HUES48 (cell line): ENCODE results near the gene ACSBG1.
A peak's percentile ranks its signal among the peaks of the same experiment; 100 is the strongest.
"Not testable (repeated sequence)": the region's sequence is repeated elsewhere in the genome, so short reads cannot be mapped to it uniquely, and the experiment has no call there.

ENCODE experiments used
- H3K27ac ChIP-seq: one replicate; pipeline ENCODE4 v1.7.0; 2013; ENCODE audit warnings: low read depth, low read length, inconsistent platforms
- H3K27me3 ChIP-seq: 2 replicates; pipeline ENCODE4 v1.6.1; 2013; ENCODE audit warnings: mild to moderate bottlenecking, low read length; ENCODE audit not compliant: control insufficient read depth, insufficient read depth
- H3K36me3 ChIP-seq: 2 replicates; pipeline ENCODE4 v1.6.1; 2013; ENCODE audit warnings: low read length; ENCODE audit not compliant: control insufficient read depth, insufficient read depth
- H3K4me1 ChIP-seq: 2 replicates; pipeline ENCODE4 v1.6.1; 2013; ENCODE audit warnings: mild to moderate bottlenecking, low read length; ENCODE audit not compliant: control insufficient read depth, insufficient read depth
- H3K4me3 ChIP-seq: 2 replicates; pipeline ENCODE4 v1.5.1; 2013; ENCODE audit warnings: mild to moderate bottlenecking, low read depth, low read length
- H3K9ac ChIP-seq: 2 replicates; pipeline ENCODE4 v1.6.1; 2013; ENCODE audit warnings: mild to moderate bottlenecking, low read depth, low read length, moderate library complexity
- H3K9me3 ChIP-seq: 2 replicates; pipeline ENCODE4 v1.6.1; 2013; ENCODE audit warnings: low read length; ENCODE audit not compliant: control insufficient read depth, insufficient read depth

ACSBG1 gene

GRCh38 chr15:78249131-78249530 lies 14.8 kb upstream of the ACSBG1 start:
- no peaks in the 10 kb centered on the region for H3K4me1 ChIP-seq
- H3K27me3 ChIP-seq = no peaks in the 10 kb centered on the region
- no peak overlapping the region for H3K4me3 ChIP-seq
- H3K27ac ChIP-seq = no peak overlapping the region
- H3K36me3 ChIP-seq = no peaks in the 10 kb centered on the region
- H3K9me3 ChIP-seq = no peaks in the 10 kb centered on the region
- no peak overlapping the region for H3K9ac ChIP-seq

- H3K27ac ChIP-seq = no peak overlapping the region
- no peak overlapping the region for H3K9ac ChIP-seq
- H3K27me3 ChIP-seq = no peaks in the 10 kb centered on the region
- H3K9me3 ChIP-seq = no peaks in the 10 kb centered on the region
- H3K4me1 ChIP-seq = peaks cover 10% of the 10 kb centered on the region
- H3K36me3 ChIP-seq = no peaks in the 10 kb centered on the region
- H3K4me3 ChIP-seq = no peak overlapping the region
Measured at GRCh38 chr15:78247911-78248310, 13.5 kb upstream of the ACSBG1 start.

GRCh38 chr15:78245976-78246620 lies 11.7 kb upstream of the ACSBG1 start:
- not testable (repeated sequence) for H3K4me1 ChIP-seq, H3K9ac ChIP-seq, H3K36me3 ChIP-seq, H3K27ac ChIP-seq, H3K27me3 ChIP-seq, H3K9me3 ChIP-seq, H3K4me3 ChIP-seq

GRCh38 chr15:78245392-78245791 lies 11.0 kb upstream of the ACSBG1 start:
- H3K36me3 ChIP-seq, H3K4me3 ChIP-seq, H3K4me1 ChIP-seq, H3K27me3 ChIP-seq, H3K9ac ChIP-seq, H3K9me3 ChIP-seq, H3K27ac ChIP-seq: not testable (repeated sequence)

GRCh38 chr15:78244893-78245292 lies 10.5 kb upstream of the ACSBG1 start:
- Histone ChIP-seq H3K4me1 (peaks cover 10% of the 10 kb centered on the region), H3K4me3 (no peak overlapping the region), H3K9ac (no peak overlapping the region), H3K27ac (no peak overlapping the region), H3K36me3 (no peaks in the 10 kb centered on the region), H3K27me3 (no peaks in the 10 kb centered on the region), H3K9me3 (no peaks in the 10 kb centered on the region)

- Histone ChIP-seq H3K27ac (no peak overlapping the region), H3K9ac (no peak overlapping the region), H3K4me3 (no peak overlapping the region), H3K27me3 (no peaks in the 10 kb centered on the region), H3K9me3 (no peaks in the 10 kb centered on the region), H3K36me3 (no peaks in the 10 kb centered on the region), H3K4me1 (peaks cover 10% of the 10 kb centered on the region)
Measured at GRCh38 chr15:78244101-78244500, 9.7 kb upstream of the ACSBG1 start.

GRCh38 chr15:78243491-78243941 lies 9.2 kb upstream of the ACSBG1 start:
- H3K27ac ChIP-seq = no peak overlapping the region
- H3K4me3 ChIP-seq = no peak overlapping the region
- no peaks in the 10 kb centered on the region for H3K9me3 ChIP-seq
- no peak overlapping the region for H3K9ac ChIP-seq
- peaks cover 10% of the 10 kb centered on the region for H3K4me1 ChIP-seq
- no peaks in the 10 kb centered on the region for H3K27me3 ChIP-seq
- no peaks in the 10 kb centered on the region for H3K36me3 ChIP-seq

- H3K9ac ChIP-seq = no peak overlapping the region
- no peak overlapping the region for H3K4me3 ChIP-seq
- peak overlapping the region; percentile 9 for H3K27ac ChIP-seq
Measured at GRCh38 chr15:78243058-78243457, 8.7 kb upstream of the ACSBG1 start.

GRCh38 chr15:78242128-78242527 lies 7.8 kb upstream of the ACSBG1 start:
- no peak overlapping the region for H3K9ac ChIP-seq
- peaks cover 10% of the 10 kb centered on the region for H3K4me1 ChIP-seq
- no peak overlapping the region for H3K4me3 ChIP-seq
- H3K27me3 ChIP-seq = no peaks in the 10 kb centered on the region
- H3K9me3 ChIP-seq = no peaks in the 10 kb centered on the region
- no peak overlapping the region for H3K27ac ChIP-seq
- H3K36me3 ChIP-seq = no peaks in the 10 kb centered on the region

More at GRCh38 chr15:78243058-78243457, 8.7 kb upstream of the ACSBG1 start:
- H3K27me3 ChIP-seq = no peaks in the 10 kb centered on the region
- no peaks in the 10 kb centered on the region for H3K9me3 ChIP-seq
- H3K36me3 ChIP-seq = no peaks in the 10 kb centered on the region
- H3K4me1 ChIP-seq = peaks cover 10% of the 10 kb centered on the region

GRCh38 chr15:78241017-78241416 lies 6.7 kb upstream of the ACSBG1 start:
- peaks cover 10% of the 10 kb centered on the region for H3K4me1 ChIP-seq
- H3K9me3 ChIP-seq = no peaks in the 10 kb centered on the region
- H3K9ac ChIP-seq = no peak overlapping the region
- H3K4me3 ChIP-seq = no peak overlapping the region
- no peak overlapping the region for H3K27ac ChIP-seq
- H3K27me3 ChIP-seq = no peaks in the 10 kb centered on the region
- no peaks in the 10 kb centered on the region for H3K36me3 ChIP-seq

- Histone ChIP-seq H3K27me3 (no peaks in the 10 kb centered on the region), H3K27ac (no peak overlapping the region), H3K36me3 (no peaks in the 10 kb centered on the region), H3K9ac (no peak overlapping the region), H3K4me1 (peaks cover 14% of the 10 kb centered on the region), H3K4me3 (no peak overlapping the region), H3K9me3 (no peaks in the 10 kb centered on the region)
Measured at GRCh38 chr15:78239811-78240210, 5.4 kb upstream of the ACSBG1 start.
